NCI-H748 (cell line): ENCODE results near the gene CSDE1.
"Not testable (repeated sequence)": the region's sequence is repeated elsewhere in the genome, so short reads cannot be mapped to it uniquely, and the experiment has no call there.

Experiments
- DNase-seq: peaks from one replicate; lab custom pipeline; 2025; ENCODE audit not compliant: unreplicated experiment; lab: John Stamatoyannopoulos, UW

CSDE1 gene

DNA sequence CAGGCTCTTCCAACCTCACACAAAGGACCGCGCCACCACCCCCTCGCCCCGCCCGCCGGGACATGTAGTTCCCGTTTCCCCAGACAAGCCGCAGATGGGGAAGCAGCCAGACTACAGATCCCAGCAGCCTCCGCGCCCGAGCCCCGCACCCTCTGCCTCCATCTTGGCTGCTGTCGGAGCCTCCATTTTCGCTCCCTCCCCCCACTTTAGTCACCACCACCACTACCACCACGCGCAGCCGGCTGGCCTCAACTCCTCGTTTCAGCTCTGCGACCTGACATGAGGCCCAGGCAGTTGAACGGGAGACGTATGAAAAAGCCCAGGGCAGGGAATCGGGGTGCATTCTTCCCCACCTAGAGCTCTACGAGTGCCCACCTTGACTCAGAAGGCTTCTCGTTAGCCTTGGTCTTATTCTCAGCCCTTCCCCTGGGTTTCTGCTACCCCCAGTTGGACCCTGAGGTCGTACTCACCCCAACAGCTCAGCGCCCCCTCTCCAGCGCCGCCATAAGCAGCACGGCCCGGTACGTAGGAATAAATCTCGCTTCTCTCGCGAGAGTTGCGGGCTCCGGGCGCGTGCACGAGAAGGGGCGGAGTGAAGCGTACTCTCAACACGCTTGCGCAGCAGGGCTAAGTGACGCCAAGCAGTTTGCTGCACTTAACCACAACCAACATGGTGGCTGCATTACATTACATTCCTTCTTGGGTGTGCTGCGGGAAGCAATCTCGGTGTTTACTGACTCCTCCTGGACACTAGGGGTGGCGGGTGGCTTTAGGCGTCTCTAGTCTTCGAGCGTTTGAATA, at the start of gene CSDE1:
Gene CSDE1 (minus strand): TSS at position 530 of the 801 bp plus-strand sequence. CDS start 18,094 bp downstream, outside the sequence.
- DNase-seq, result peak; percentile 99

DNA sequence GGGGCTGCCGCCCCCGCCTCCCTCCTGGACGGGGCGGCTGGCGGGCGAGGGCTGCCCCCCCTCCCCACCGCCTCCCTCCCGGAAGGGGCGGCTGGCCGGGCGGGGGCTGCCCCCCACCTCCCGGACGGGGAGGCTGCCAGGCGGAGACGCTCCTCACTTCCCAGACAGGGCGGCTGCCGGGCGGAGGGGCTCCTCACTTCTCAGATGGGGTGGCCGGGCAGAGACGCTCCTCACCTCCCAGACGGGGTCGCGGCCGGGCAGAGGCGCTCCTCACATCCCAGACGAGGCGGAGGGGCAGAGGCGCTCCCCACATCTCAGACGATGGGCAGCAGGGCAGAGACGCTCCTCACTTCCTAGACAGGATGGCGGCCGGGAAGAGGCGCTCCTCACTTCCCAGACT, 46.7 kb upstream of the CSDE1 start:
- not testable (repeated sequence) for DNase-seq

DNA sequence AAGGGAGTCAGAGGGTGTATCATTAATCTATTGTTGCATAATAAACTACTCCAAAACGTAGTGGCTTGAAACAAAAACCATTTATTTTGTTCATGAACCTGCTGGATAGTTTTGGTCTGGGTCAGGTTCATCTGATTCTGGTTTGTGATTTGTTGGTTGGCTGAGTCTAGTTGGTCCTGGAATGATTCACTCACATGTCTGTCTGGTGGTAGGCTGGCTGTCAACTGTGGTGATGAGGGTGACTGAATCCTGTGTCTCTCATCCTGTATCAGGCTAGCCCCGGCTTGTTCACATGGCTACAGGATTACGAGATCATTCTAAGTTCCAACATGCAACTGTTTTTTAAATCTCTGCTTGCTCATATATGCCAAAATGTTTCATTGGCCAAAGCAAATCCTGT, 45.2 kb upstream of the CSDE1 start:
- DNase-seq, result no peak

DNA sequence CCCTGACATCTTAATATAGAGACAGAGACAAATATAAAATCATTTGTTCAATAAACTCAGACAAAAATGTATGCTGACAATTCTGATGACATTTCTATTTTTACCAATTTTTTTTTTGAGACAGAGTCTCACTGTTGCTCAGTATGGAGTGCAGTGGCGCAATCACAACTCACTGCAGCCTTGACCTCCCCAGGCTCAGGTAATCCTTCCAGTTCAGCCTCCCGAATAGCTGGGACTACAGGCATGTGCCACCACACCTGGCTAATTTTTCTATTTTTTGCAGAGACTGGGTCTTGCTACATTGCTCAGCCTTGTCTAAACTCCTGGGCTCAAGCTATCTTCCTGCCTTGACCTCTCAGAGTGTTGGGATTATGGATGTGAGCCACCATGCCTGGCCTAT, 36.3 kb upstream of the CSDE1 start:
- DNase-seq, result no peak

DNA sequence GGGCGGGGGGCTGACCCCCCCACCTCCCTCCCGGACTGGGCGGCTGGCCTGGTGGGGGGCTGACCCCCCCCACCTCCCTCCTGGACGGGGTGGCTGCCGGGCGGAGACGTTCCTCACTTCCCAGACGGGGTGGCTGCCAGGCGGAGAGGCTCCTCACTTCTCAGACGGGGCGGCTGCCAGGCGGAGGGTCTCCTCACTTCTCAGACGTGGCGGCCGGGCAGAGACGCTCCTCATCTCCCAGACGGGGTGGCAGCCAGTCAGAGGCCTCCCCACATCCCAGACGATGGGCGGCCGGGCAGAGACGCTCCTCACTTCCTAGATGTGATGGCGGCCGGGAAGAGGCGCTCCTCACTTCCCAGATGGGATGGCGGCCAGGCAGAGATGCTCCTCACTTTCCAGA, 32.8 kb upstream of the CSDE1 start:
- not testable (repeated sequence) for DNase-seq

DNA sequence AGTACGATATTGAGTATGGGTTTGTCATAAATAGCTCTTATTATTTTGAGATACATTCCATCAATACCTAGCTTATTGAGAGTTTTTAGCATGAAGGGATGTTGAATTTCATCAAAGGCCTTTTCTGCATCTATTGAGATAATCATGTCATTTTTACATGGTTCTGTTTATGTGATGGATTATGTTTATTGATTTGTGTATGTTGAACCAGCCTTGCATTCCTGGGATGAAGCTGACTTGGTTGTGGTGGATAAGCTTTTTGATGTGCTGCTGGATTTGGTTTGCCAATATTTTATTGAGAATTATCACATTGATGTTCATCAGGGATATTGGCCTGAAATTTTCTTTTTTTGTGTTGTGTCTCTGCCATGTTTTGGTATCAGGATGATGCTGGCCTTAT, 28.7 kb upstream of the CSDE1 start:
- DNase-seq, result not testable (repeated sequence)

GRCh38 chr1:114782476-114782875, 24.7 kb upstream of the CSDE1 start:
- DNase-seq, result no peak

DNA sequence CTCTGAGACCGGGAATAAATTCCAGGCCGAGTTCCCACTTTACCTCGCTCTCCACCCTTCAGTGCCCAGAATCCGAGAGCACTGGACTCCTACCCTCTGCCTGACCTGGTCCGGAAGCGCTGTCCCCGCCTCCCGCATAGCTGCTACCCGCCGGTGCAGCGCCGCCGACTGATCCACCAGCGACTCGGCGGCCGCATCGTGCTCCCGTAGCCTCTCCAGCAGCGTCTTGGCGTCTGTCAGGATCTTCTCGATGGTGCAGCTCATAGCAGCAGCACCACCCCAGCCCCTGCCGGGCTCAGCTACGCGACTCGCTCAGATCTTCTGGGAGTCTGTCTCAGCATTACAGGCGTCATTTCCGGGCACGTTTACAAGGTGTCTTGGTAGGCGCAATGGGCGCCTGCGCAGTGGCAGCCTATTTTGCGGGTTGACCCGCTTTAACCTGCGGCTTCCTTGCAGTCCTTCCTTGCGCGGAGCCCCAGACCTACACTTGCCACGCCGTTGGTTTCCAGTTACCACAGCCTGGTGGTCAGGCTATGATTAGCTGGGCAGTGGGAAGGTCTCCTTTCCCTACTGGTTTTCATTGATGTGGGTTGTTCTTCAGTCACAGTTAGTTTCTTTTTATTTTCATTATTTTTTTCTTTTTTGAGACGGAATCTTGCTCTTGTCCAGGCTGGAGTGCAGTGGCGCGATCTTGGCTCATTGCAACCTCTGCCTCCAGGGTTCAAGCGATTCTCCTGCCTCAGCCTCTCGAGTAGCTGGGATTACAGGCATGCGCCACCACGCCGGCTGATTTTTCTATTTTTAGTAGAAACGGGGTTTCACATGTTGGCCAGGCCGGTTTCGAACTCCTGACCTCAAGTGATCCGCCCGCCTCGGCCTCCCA, 22.8 kb upstream of the CSDE1 start, which contains the start of gene SIKE1:
Gene SIKE1 (minus strand): TSS at position 342 of the 883 bp plus-strand sequence. CDS start 78 bp downstream, at position 264.
- peak; percentile 97 for DNase-seq

DNA sequence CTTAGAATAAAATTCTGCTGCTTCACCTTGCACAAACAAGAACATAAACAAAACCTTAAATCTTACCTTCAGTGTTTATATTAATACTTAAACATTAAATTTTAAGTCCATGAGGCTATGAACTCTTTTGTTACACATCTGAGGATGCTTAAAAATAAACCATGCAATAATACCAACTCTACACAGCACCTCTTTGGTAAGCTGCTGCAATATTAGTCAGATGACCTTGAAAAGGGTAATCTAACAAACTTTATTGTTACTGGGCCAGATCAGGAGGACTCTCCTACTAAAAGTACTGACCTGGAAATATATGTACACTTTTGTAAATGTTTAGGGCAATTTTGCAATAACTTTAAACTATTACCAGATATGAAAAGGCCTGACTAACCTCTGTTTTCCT, 21.9 kb upstream of the CSDE1 start:
- DNase-seq, result no peak

- not testable (repeated sequence) for DNase-seq
Observed at GRCh38 chr1:114776726-114777125, 18.9 kb upstream of the CSDE1 start.

DNA sequence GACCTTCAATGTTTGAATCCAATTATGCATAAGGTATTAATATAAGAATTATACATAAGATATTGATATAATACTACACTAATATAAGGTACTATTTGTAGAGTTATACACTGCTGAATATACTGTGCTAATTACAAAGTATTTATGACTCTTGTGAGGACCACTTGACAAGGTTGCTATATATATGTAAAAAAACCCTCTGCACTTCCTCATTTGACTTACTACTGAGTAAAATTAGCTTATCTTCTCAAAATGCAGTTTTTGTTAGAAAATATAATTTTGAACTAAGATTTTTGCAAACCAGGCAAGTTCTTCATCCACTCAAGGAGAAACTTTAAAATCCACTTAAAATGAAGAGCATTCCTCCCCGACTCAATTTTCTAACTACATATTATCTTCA, 14.2 kb upstream of the CSDE1 start:
- no peak for DNase-seq

GRCh38 chr1:114770989-114771388, 13.2 kb upstream of the CSDE1 start:
- no peak for DNase-seq

DNA sequence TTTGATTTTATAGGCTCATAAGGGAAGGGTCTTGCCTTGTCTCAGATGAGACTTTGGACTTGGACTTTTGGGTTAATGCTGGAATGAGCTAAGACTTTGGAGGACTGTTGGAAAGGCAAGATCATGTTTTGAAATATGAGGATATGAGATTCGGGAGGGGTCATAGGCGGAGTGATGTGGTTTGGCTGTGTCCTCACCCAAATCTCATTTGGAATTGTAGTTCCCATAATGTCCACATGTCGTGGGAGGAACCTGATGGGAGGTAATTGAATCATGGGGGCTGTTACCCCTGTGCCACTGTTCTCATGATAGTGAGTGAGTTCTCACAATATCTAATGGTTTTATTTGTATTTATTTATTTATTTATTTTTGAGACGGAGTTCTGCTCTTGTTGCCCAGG, 6.9 kb upstream of the CSDE1 start:
- no peak for DNase-seq

DNA sequence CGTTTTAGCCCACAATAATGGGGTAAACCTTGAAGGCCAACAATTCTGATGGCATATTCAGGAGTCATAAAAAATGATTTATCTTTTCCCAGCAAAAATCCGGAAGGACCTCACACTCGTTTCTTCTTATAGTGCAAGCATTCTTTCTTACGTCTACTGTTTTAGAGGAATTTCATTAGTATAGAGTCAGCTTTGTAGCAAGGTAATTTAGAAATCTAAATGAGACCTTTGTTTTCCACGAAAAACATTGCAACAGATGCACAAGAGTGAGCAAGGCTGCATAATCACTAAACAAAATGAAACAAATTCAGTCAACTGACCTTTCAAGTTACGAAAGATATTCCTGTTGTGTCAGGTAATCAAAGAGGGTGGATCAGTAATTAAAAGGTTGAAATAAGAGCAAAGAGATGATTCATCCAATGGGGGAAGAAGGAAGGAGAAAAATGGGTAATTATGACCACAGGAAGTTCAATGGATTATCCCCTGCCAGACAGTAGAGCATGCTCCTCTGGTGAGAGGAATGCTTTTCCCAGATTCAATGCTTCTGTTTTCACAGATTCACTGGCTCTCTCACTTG, 560 bp upstream of the CSDE1 start:
- DNase-seq, result peak; percentile 33

DNA sequence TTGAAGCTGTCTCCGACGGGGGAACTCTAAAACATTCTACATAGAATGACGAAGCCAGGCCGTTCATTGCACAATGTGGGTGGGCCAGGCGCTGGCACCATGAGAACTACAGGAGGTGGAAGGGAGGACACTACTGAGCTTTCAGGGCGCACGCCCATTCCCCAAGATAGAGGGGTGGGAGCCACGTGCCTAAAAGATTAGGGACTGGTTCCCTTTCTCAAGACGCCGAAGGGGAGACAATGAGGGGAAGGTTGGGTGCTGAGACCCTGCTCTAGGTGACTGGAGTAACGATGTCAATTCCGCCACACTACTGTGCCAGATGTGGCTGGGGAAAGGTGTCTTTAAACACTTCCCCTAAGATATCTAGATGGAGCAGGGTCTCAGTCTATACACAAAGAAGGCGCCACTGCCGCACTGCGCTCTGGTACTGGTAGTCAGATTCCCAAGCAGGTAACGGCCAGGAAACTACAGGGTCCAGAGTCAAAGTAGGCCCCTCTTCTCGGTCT, 782 bp downstream of the CSDE1 start:
- peak; percentile 44 for DNase-seq

- DNase-seq, result no peak
Observed at GRCh38 chr1:114756009-114756892, 1.5 kb downstream of the CSDE1 start.

DNA sequence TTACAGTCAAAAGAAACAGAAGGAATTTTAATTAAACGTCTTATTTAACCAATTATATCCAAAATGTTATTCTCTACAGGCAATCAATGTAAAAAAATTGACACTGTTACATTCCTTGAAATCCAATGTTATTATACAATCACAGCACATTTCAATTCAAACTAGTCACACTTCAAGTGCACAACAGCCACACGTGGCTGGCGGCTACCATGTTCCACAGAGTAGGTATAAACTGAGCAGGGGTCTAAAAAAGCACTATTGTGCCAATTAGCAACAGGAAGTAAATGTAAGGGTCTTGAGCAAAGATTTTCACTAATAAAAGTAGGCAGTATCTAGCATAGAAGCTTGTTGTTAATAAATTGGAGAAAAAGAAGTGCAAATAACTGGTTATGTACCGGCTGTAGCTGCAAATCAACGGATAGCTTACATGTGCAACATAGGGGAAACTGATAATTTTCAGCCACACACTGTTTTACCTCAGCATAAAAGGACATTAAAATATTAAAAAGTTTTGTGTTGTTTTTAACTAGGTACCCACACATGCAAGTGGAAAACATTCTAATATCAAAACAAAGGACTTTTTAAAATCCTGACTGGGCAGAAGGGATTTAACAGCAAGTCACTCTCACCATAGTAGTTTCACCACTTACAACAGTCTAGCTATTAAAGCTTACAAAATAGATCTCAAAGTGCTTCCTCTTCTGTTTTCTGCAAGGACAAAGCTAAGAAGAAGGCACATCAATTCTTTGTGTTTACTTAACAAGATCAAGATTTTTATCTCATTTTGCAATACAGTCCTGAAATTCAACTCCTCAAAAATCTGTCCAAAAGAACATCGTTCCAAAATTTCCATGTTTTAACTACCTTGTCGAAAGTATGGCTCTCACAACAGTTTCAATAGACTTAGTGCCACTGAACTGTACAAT, 2.5 kb downstream of the CSDE1 start:
- DNase-seq, result no peak

DNA sequence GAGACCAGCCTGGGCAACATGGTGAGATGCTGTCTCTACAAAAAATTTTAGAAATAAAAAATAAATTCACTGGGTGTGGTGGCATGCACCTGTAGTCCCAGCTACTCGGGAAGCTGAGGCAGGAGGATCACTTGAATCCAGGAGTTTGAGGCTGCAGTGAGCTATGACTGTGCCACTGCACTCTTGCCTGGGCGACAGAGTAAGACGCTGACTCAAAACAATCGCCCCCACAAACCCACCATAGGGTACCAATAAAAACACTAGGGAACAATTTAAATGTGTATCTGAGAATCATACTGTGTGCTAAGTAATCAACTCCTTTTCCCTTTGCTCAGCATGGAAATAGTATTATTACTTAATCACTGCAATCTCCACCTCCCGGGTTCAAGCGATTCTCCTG, 4.1 kb downstream of the CSDE1 start:
- not testable (repeated sequence) for DNase-seq

DNA sequence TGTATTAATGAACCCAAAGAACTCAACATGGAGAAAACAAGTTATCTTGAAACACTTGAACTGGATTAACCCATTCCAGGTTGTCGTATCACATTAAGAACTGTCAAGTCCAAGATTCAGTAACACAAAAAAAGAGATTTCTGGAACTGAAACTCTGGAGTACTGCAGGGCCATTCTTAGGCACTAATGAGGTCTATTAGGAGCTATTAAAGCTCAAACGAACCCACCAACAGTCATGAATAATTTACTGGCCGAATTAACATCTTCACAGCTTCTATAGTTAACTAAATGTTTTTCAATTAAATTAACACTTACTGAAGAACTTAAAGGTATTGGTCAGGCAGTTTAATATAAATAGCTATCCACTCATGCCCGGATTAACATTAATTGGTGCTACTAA, 4.6 kb downstream of the CSDE1 start:
- no peak for DNase-seq
